ENCODE results near the gene ARFGAP3. TPM values are rescaled to one million over a fixed set of nuclear protein-coding genes. Genes with fewer than 3 reads are reported as not detected.

ARFGAP3 gene
- total RNA-seq, 4 donors from 2014 or later: 36.9 to 78.6 (median 52.0) TPM

DNA sequence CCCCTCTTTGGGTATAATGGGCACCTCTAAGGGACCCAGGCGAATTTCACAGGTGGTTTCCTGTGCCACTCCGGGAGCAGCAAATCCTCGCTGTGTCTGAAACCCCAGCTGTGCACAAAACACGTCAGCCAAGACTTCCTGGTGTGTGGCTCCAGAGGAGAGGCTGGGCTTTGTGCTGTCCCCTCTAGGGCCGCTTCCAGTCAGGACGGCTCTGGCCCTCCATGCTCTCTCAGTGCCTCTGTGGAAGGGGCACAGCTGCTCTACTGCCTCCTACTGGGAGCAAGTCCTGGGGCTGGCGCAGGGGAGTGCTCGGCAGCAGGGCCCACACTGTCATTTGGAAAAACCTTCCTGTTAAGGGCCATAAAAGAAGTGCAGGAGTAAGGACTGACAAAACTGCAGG, 23.7 kb upstream of the ARFGAP3 start:
- Histone ChIP-seq H3K9me3 (no peaks in the 10 kb centered on the region), H3K27ac (no peak overlapping the region), H3K4me3 (no peak overlapping the region), H3K4me1 (no peaks in the 10 kb centered on the region), H3K27me3 (no peaks in the 10 kb centered on the region), H3K36me3 (peaks cover 0 to 100% (median 30%) of the 10 kb centered on the region in 3 donors)
- 80 to 87% methylated on average over 6 to 7 of the region's 8 CpGs for WGBS, 2 donors
- DNase-seq (ENCODE audit: low spot score in 2 of 2): no peak
- TF ChIP-seq POLR2A (IDR thresholded peaks at IDR 0.05): no peak
- no peak for TF ChIP-seq EP300 (IDR thresholded peaks at IDR 0.05)
- TF ChIP-seq, protein P1, sequence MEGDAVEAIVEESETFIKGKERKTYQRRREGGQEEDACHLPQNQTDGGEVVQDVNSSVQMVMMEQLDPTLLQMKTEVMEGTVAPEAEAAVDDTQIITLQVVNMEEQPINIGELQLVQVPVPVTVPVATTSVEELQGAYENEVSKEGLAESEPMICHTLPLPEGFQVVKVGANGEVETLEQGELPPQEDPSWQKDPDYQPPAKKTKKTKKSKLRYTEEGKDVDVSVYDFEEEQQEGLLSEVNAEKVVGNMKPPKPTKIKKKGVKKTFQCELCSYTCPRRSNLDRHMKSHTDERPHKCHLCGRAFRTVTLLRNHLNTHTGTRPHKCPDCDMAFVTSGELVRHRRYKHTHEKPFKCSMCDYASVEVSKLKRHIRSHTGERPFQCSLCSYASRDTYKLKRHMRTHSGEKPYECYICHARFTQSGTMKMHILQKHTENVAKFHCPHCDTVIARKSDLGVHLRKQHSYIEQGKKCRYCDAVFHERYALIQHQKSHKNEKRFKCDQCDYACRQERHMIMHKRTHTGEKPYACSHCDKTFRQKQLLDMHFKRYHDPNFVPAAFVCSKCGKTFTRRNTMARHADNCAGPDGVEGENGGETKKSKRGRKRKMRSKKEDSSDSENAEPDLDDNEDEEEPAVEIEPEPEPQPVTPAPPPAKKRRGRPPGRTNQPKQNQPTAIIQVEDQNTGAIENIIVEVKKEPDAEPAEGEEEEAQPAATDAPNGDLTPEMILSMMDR (IDR thresholded peaks at IDR 0.05): no peak

DNA sequence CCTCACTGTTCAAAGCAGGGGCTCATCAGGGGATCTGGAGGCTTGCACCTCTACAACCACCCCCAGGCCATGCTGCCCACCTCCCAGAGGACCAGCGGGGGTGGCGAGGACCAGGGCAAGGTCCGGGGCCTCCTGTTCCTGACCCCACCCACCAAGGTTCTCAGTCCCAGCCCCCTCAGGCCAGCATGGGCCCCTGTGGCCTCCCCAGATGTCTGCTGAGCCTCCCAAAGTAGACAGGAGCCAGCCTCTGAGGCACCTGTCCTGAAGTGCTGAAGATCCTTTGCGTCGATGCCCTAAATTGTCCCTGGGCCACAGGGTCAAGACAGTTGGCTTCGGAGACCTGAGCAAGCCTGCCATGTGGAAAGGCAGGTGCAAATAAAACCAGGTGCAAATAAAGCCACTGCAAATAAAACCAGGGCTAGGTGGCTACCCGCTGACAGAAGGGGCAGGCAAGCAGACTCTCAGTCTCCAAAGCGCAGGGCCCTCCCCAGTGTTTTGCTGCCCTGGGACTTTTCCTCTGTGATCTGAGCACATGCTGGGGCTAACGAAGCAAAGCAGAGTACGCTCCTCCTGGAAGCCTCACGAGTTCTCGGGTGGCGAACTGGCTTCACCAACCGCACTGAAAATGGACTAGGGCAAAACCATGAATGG, 22.4 kb upstream of the ARFGAP3 start:
- TF ChIP-seq POLR2A (IDR thresholded peaks at IDR 0.05): no peak
- TF ChIP-seq, protein P1 (IDR thresholded peaks at IDR 0.05): no peak
- no peak for TF ChIP-seq EP300 (IDR thresholded peaks at IDR 0.05)
- Histone ChIP-seq H3K27me3 (no peaks in the 10 kb centered on the region), H3K4me1 (no peaks in the 10 kb centered on the region), H3K9me3 (no peaks in the 10 kb centered on the region), H3K27ac (no peak overlapping the region), H3K36me3 (peaks cover 0 to 100% (median 31%) of the 10 kb centered on the region in 3 donors), H3K4me3 (no peak overlapping the region)
- WGBS, 2 donors: 85 to 88% methylated on average over 13 to 14 of the region's 14 CpGs
- DNase-seq (ENCODE audit: low spot score in 2 of 2): no peak

DNA sequence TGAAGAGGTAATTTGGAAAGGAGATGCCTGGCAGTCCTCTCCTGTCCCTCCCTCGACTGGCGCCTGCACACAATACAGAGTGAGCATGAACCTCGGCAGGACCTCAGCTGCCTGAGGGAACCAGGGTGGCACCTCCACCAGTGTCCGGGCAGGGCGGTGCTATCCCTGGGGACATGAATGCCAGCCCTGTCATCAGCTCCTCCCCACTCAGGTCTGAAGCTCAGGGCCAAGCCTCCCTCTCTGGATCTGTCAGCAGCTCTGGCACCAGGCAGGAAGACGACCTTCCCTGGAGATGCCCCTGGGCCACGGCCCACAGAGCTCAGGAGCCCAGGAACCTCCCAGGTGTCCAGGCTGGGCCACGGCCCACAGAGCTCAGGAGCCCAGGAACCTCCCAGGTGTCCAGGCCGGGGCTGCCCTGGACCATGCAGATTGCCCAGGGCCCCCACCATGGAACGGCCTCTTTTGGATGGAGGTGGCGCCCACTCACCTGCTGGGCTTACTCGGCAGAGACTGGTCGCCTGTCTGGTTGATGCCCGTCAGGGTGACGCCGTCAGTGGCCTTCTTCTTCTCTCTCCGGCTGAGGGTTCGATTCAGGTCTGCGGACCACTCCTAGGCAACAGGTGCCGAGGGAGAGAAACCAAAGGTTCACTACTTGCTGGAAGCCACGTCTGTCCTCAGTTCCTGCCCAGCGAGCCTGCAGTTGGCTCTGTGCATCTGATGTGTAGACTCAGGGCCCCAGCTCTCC, 21.7 kb upstream of the ARFGAP3 start:
- peaks cover 0 to 100% (median 30%) of the 10 kb centered on the region in 3 donors for H3K36me3 ChIP-seq
- no peaks in the 10 kb centered on the region for H3K4me1 ChIP-seq
- 84 to 87% methylated on average over 18 to 22 of the region's 22 CpGs for WGBS, 2 donors
- no peaks in the 10 kb centered on the region for H3K9me3 ChIP-seq
- H3K27ac ChIP-seq: no peak overlapping the region
- no peak for TF ChIP-seq POLR2A (IDR thresholded peaks at IDR 0.05)
- TF ChIP-seq, protein P1 (IDR thresholded peaks at IDR 0.05): no peak
- no peak for TF ChIP-seq EP300 (IDR thresholded peaks at IDR 0.05)
- DNase-seq (ENCODE audit: low spot score in 2 of 2): no peak
- no peaks in the 10 kb centered on the region for H3K27me3 ChIP-seq
- H3K4me3 ChIP-seq: no peak overlapping the region

DNA sequence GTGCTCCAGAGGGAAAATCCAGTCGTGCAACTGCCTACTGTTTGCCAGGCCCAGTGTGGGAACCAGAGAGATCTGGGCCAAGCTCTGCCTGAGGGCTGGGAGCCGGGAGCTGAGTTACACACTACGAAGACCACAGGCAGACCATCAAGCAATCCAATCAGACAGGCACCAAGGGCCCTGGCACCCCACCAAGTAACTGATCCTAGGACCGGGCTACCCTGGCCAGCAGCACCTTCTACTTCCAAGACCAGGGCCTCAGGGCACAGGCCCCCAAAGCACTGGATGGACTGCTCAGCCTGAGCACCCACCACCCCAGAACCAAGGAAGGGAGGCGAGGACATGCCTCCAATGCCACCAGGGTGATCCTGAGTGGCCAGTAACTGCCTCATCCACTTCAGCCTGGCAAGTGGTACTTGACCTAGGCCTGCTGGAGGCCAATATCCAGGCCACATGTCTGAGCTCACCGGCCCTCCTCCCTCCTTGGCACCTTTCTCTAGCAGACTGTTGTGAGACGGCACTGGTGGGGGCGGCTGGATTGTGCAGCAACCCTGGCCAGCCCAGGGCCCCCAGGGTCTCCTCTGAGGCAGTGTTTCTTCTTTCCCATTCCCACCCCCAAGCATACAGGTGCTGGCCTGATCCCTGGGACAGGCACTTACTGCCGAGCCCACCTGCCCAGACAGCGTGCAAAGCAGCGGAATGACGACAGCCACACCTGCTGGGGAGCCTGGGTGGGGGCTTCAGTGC, 20.7 kb upstream of the ARFGAP3 start:
- no peaks in the 10 kb centered on the region for H3K9me3 ChIP-seq
- WGBS, 2 donors: 78 to 84% methylated on average over 12 of the region's 12 CpGs
- H3K27ac ChIP-seq: no peak overlapping the region
- H3K36me3 ChIP-seq: peaks cover 0 to 100% (median 24%) of the 10 kb centered on the region in 3 donors
- no peaks in the 10 kb centered on the region for H3K4me1 ChIP-seq
- TF ChIP-seq POLR2A (IDR thresholded peaks at IDR 0.05) (no peak), EP300 (IDR thresholded peaks at IDR 0.05) (no peak)
- TF ChIP-seq, protein P1 (IDR thresholded peaks at IDR 0.05): no peak
- no peak for DNase-seq (ENCODE audit: low spot score in 2 of 2)
- H3K27me3 ChIP-seq: no peaks in the 10 kb centered on the region
- no peak overlapping the region for H3K4me3 ChIP-seq

All from tibial nerve (tissue), 4 donors.